HG02981 (cell line): Measurements from ENCODE around the gene MPL.

Experiments used
- ATAC-seq: cut with Tn5 transposase; IDR thresholded peaks from one replicate; pipeline ENCODE4 v1.9.1; 2021; ENCODE audit warnings: mild to moderate bottlenecking, moderate library complexity; ENCODE audit not compliant: unreplicated experiment

The MPL gene

GRCh38 chr1:43305926-43306687, 31.5 kb upstream of the MPL start:
- ATAC-seq, result no peak

GRCh38 chr1:43306688-43307457, 30.7 kb upstream of the MPL start:
- no peak for ATAC-seq

GRCh38 chr1:43307458-43308158, 30.0 kb upstream of the MPL start:
- ATAC-seq, result no peak

GRCh38 chr1:43308635-43309404, 28.8 kb upstream of the MPL start:
- ATAC-seq, result no peak

- ATAC-seq, result no peak
Measured at GRCh38 chr1:43309405-43310025, 28.1 kb upstream of the MPL start.

GRCh38 chr1:43311521-43311920, 26.1 kb upstream of the MPL start:
- ATAC-seq, result no peak

GRCh38 chr1:43312212-43312623, 25.4 kb upstream of the MPL start:
- ATAC-seq, result no peak

GRCh38 chr1:43312663-43313515, 24.7 kb upstream of the MPL start:
- no peak for ATAC-seq

- no peak for ATAC-seq
Measured at GRCh38 chr1:43313771-43314170, 23.8 kb upstream of the MPL start.

- no peak for ATAC-seq
Measured at GRCh38 chr1:43314233-43314632, 23.4 kb upstream of the MPL start.

- no peak for ATAC-seq
Measured at GRCh38 chr1:43315481-43315880, 22.1 kb upstream of the MPL start.

- no peak for ATAC-seq
Measured at GRCh38 chr1:43315963-43316737, 21.5 kb upstream of the MPL start.

- ATAC-seq, result no peak
Measured at GRCh38 chr1:43316738-43317520, 20.7 kb upstream of the MPL start.

- ATAC-seq, result no peak
Measured at GRCh38 chr1:43317817-43318471, 19.7 kb upstream of the MPL start.

- no peak for ATAC-seq
Measured at GRCh38 chr1:43318831-43319230, 18.8 kb upstream of the MPL start.

GRCh38 chr1:43319288-43319687, 18.3 kb upstream of the MPL start:
- ATAC-seq, result no peak

- ATAC-seq, result no peak
Measured at GRCh38 chr1:43319766-43320165, 17.9 kb upstream of the MPL start.
